HepG2 (cell line): ENCODE measurements around the gene TOMM40L. TPM values are rescaled to one million over a fixed set of nuclear protein-coding genes. Genes with fewer than 3 reads are reported as not detected.

Source experiments
- ATAC-seq: fragments of 200-7000 bp; cut with Tn5 transposase; 3 replicates; pipeline ENCODE4 v1.9.1; 2020; ENCODE audit warnings: mild to moderate bottlenecking, moderate library complexity
- BruUV-seq: library from RNA; stranded (reverse); fragments of 400-500 nt; replicated peaks from 2 replicates; lab custom pipeline; 2021; lab: Mats Ljungman, UMichigan
- CTCF ChIA-PET: fragments of 300-600 bp; formaldehyde crosslinking; extraction: SDS; loops from one replicate; lab custom pipeline; 2021; ENCODE audit warnings: low total read pairs, inconsistent platforms, low intra/inter-chr PET ratio; lab: Yijun Ruan, JAX
- POLR2A ChIA-PET: fragments of 350-600 bp; sonication (Branson Sonifier 250); formaldehyde crosslinking; loops from one replicate; lab custom pipeline; 2020; ENCODE audit warnings: antibody characterized with exemption, inconsistent platforms; lab: Yijun Ruan, JAX
- DNase-seq: peaks from one replicate; pipeline ENCODE4 v3.0.0-alpha.2; 2015; ENCODE audit warnings: low spot score
- FAIRE-seq: peaks from 3 replicates; lab custom pipeline; 2011; peaks lifted over from hg19 to GRCh38; lab: Jason Lieb, UNC
- H2AFZ ChIP-seq: one replicate; pipeline ENCODE4 v1.6.1; 2011; ENCODE audit warnings: low read length, inconsistent platforms
- H3K27ac ChIP-seq: fragments of 300-600 bp; 3 replicates; pipeline ENCODE4 v1.8.0; 2011; ENCODE audit warnings: mixed run types, mild to moderate bottlenecking, mixed read lengths, low read length, inconsistent platforms; ENCODE audit not compliant: insufficient read depth; ENCODE audit errors: extremely low read length
- H3K27me3 ChIP-seq, 2 experiments: fragments of 200-600 bp in 1 of 2; 2 replicates in 1 of 2; 3 replicates in 1 of 2; pipeline versions ENCODE4 v1.6.0 to v1.8.0; 2011; ENCODE audit warnings: low read length in 2 of 2, mild to moderate bottlenecking in 2 of 2, moderate library complexity in 2 of 2, inconsistent platforms in 1 of 2; ENCODE audit not compliant: insufficient read depth in 2 of 2, control insufficient read depth in 1 of 2
- H3K36me3 ChIP-seq, 2 experiments: fragments of 200-600 bp in 1 of 2; replicated peaks in 1 of 2; 2 replicates in 1 of 2; 3 replicates in 1 of 2; pipeline versions ENCODE4 v1.5.1 to v1.8.0; 2011; ENCODE audit warnings: low read length in 2 of 2, inconsistent platforms in 1 of 2; ENCODE audit not compliant: insufficient read depth in 2 of 2, control insufficient read depth in 1 of 2
- H3K4me1 ChIP-seq: 2 replicates; pipeline ENCODE4 v1.5.1; 2012; ENCODE audit warnings: low read length, inconsistent platforms; ENCODE audit not compliant: insufficient read depth
- H3K4me2 ChIP-seq: 2 replicates; pipeline ENCODE4 v1.6.0; 2011; ENCODE audit warnings: low read depth, low read length, inconsistent platforms
- H3K4me3 ChIP-seq, 3 experiments: fragments of 200-600 bp in 1 of 3; sonication (generic), shearing (Covaris generic) in 1 of 3; replicated peaks in 1 of 3; 2 replicates each; pipeline ENCODE4 v1.5.1; 2011 to 2016; ENCODE audit warnings: low read length in 3 of 3, inconsistent platforms in 2 of 3, low read depth in 2 of 3, mild to moderate bottlenecking in 2 of 3, control low read depth in 1 of 3, mixed read lengths in 1 of 3; ENCODE audit not compliant: insufficient read depth in 1 of 3
- H3K79me2 ChIP-seq: one replicate; pipeline ENCODE4 v1.6.1; 2011; ENCODE audit warnings: low read length, inconsistent platforms; ENCODE audit not compliant: insufficient read depth
- H3K9ac ChIP-seq: 2 replicates; pipeline ENCODE4 v1.6.0; 2011; ENCODE audit warnings: mild to moderate bottlenecking, low read depth, low read length, inconsistent platforms; ENCODE audit not compliant: insufficient read depth
- H3K9me3 ChIP-seq: 2 replicates; pipeline ENCODE4 v1.5.1; 2012; ENCODE audit warnings: mild to moderate bottlenecking, low read length
- H4K20me1 ChIP-seq: 2 replicates; pipeline ENCODE4 v1.6.0; 2011; ENCODE audit warnings: inconsistent platforms, mild to moderate bottlenecking, low read length, moderate library complexity; ENCODE audit not compliant: insufficient read depth
- ATF7 ChIP-seq, 2 experiments: fragments of 450-650 bp in 1 of 2; sonication (generic) in 1 of 2; formaldehyde crosslinking in 1 of 2; IDR thresholded peaks; 2 replicates each; pipeline versions ENCODE4 v1.4.0 to v1.6.1; 2016 to 2020; ENCODE audit warnings: antibody characterized with exemption in 1 of 2, mild to moderate bottlenecking in 1 of 2, missing genetic modification reagents in 1 of 2
- ELF3 ChIP-seq: IDR thresholded peaks from 2 replicates; pipeline ENCODE4 v1.6.1; 2016; ENCODE audit warnings: missing genetic modification reagents, missing compliant biosample characterization
- HHEX ChIP-seq: IDR thresholded peaks from 2 replicates; pipeline ENCODE4 v1.6.1; 2016; ENCODE audit warnings: control low read depth
- HOXA9 ChIP-seq: sonication (generic); formaldehyde crosslinking; IDR thresholded peaks from 2 replicates; pipeline ENCODE4 v1.8.1; 2022; ENCODE audit warnings: missing genetic modification reagents, mild to moderate bottlenecking, moderate library complexity, borderline replicate concordance
- ISL2 ChIP-seq: sonication (generic); formaldehyde crosslinking; IDR thresholded peaks from 2 replicates; pipeline ENCODE4 v1.5.0; 2020; ENCODE audit warnings: missing genetic modification reagents
- ZNF160 ChIP-seq: sonication (generic); formaldehyde crosslinking; IDR thresholded peaks from 2 replicates; pipeline ENCODE4 v1.8.0; 2022; ENCODE audit warnings: mild to moderate bottlenecking, inconsistent platforms, missing genetic modification reagents
- ZNF547 ChIP-seq: sonication (generic); formaldehyde crosslinking; IDR thresholded peaks from 2 replicates; pipeline ENCODE4 v1.5.1; 2020; ENCODE audit warnings: mild to moderate bottlenecking, missing genetic modification reagents
- ZNF550 ChIP-seq: sonication (generic); formaldehyde crosslinking; IDR thresholded peaks from 2 replicates; pipeline ENCODE4 v1.4.0; 2020; ENCODE audit warnings: mild to moderate bottlenecking, missing genetic modification reagents, borderline replicate concordance
- ZNF7 ChIP-seq: IDR thresholded peaks from 2 replicates; pipeline ENCODE4 v1.6.1; 2016; ENCODE audit warnings: missing biosample characterization, missing genetic modification reagents
- WGBS: methylation state at CpG from one replicate; pipeline ENCODE4 v1.1.6; 2017; ENCODE audit warnings: low lambda C conversion rate; 5-methylcytosine and 5-hydroxymethylcytosine counted together
- in situ Hi-C: cut with HindIII; loops from 2 replicates; pipeline ENCODE4 v1.10.0; 2017; ENCODE audit warnings: low pct_unique_long_range_greater_than_20kb; ENCODE audit not compliant: extremely low pct_ligation_motif_present
- intact Hi-C: fragments of 100-400 bp; cut with micrococcal nuclease; formaldehyde crosslinking; loops from one replicate; pipeline ENCODE4 v1.10.0; 2022; ENCODE audit not compliant: unreplicated experiment
- polyA plus RNA-seq, 8 experiments: library from polyadenylated mRNA; depleted of rRNA in 3 of 8; stranded (reverse) in 7 of 8; unstranded in 1 of 8; fragments of >200 nt; fragmentation: Illumina TruSeq in 4 of 8; extraction: Trizol in 4 of 8; gene quantifications; 2 replicates each; pipeline versions ENCODE4 v1.2.1 to v1.2.3, GENCODE V29; 2011 to 2016; ENCODE audit warnings: low read depth in 4 of 8, missing spikeins in 1 of 8, mixed read lengths in 1 of 8; ENCODE audit not compliant: insufficient read depth in 1 of 8
- total RNA-seq, 5 experiments: library from RNA; depleted of rRNA; stranded (reverse); fragments of >200 nt; fragmentation: Illumina TruSeq; extraction: Trizol; gene quantifications; 2 replicates each; pipeline ENCODE4 v1.2.3, GENCODE V29; 2016; ENCODE audit warnings: low read depth in 1 of 5
- TF ChIP-seq, protein P1 (sequence below): sonication (generic); formaldehyde crosslinking; IDR thresholded peaks from 2 replicates; pipeline ENCODE4 v1.4.0; 2020; ENCODE audit warnings: missing genetic modification reagents
- TF ChIP-seq, protein P2 (sequence below): sonication (generic); formaldehyde crosslinking; IDR thresholded peaks from 2 replicates; pipeline ENCODE4 v1.5.1; 2020; ENCODE audit warnings: missing genetic modification reagents, mild to moderate bottlenecking, borderline replicate concordance
- TF ChIP-seq, protein P3 (sequence below): sonication (generic); formaldehyde crosslinking; IDR thresholded peaks from 2 replicates; pipeline ENCODE4 v1.4.0; 2020; ENCODE audit warnings: mild to moderate bottlenecking, low read depth, missing genetic modification reagents

TOMM40L gene
- total and polyA plus RNA-seq, 2 of the 13 experiments (the other 11 are each of a cell fraction or from before 2014, with no cell fraction given): 14.1 to 26.2 TPM

DNA sequence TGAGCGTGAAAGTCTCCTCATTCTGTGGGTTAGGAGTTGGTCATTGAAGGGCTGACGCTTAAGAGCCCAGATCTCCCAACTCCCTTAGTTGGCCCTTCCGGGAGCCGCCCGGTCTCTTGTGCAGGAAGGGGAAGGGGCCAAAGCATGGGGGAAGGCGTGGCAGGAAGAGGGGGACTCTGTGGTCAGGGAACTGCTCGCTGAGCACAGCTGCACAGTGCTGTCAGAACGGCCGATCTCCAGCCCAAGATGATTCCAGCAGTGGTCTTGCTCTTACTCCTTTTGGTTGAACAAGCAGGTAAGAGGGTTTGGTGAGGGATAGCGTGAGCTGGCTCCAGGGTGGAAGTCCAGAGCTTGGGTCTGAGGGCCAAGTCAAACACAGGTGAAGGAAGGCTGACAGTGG, 10.8 kb upstream of the TOMM40L start, which contains the start of gene FCER1G (continued):
- TF ChIP-seq ATF7 (IDR thresholded peaks at IDR 0.05) (no peak), ATF7 (CRISPR knock-in tag; IDR thresholded peaks at IDR 0.05) (no peak), ELF3 (CRISPR knock-in tag) (no peak), ZNF550 (no peak)
- TF ChIP-seq, protein P1, sequence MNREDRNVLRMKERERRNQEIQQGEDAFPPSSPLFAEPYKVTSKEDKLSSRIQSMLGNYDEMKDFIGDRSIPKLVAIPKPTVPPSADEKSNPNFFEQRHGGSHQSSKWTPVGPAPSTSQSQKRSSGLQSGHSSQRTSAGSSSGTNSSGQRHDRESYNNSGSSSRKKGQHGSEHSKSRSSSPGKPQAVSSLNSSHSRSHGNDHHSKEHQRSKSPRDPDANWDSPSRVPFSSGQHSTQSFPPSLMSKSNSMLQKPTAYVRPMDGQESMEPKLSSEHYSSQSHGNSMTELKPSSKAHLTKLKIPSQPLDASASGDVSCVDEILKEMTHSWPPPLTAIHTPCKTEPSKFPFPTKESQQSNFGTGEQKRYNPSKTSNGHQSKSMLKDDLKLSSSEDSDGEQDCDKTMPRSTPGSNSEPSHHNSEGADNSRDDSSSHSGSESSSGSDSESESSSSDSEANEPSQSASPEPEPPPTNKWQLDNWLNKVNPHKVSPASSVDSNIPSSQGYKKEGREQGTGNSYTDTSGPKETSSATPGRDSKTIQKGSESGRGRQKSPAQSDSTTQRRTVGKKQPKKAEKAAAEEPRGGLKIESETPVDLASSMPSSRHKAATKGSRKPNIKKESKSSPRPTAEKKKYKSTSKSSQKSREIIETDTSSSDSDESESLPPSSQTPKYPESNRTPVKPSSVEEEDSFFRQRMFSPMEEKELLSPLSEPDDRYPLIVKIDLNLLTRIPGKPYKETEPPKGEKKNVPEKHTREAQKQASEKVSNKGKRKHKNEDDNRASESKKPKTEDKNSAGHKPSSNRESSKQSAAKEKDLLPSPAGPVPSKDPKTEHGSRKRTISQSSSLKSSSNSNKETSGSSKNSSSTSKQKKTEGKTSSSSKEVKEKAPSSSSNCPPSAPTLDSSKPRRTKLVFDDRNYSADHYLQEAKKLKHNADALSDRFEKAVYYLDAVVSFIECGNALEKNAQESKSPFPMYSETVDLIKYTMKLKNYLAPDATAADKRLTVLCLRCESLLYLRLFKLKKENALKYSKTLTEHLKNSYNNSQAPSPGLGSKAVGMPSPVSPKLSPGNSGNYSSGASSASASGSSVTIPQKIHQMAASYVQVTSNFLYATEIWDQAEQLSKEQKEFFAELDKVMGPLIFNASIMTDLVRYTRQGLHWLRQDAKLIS (CRISPR knock-in tag): no peak
- TF ChIP-seq, protein P2, sequence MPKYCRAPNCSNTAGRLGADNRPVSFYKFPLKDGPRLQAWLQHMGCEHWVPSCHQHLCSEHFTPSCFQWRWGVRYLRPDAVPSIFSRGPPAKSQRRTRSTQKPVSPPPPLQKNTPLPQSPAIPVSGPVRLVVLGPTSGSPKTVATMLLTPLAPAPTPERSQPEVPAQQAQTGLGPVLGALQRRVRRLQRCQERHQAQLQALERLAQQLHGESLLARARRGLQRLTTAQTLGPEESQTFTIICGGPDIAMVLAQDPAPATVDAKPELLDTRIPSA (CRISPR knock-in tag): no peak

DNA sequence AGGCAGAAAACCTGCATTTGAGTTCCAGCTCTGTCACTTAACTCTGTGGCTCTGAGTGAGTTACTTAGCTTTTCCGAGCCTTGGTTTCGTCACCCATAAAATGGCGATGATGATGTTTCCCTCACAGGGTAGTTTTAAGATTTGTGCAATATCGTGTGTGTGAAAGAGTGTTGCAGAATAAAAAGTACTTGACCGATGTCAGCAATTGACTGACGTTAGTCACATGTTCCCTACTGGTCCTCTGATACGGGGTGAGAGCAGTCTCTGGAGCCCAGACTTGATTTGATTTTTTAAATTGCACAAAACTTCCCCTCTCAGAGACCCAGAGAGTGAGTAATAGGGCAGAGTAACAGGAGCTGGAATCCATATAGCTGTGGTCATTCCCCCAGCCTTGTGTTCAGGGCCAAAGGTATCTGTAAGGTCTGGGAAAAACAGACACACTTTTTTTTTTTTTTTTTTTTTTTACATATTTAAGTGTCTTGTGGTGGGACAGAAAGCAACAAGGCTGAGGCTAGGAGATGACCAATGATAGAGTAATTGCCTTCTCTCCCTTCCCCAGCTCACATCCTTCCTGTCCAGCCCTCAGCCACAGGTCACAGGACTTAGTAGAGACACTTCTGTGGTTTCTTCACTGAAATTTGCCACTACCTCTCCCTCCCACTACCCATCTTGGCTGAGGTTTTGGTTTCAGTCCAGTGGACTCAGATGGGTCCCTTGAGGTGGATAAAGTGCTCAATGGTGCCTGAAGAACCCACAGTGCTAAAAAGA, 8.7 kb upstream of the TOMM40L start:
- H3K27ac ChIP-seq: peak overlapping the region; percentile 99
- POLR2A ChIA-PET: interaction anchor here (0.8 to 12.5 kb wide), 11 partner anchors 9 to 172 kb away, joined by 3 to 357 read pairs (median 11); partner anchors contain the start of genes ADAMTS4, NDUFS2, PPOX and SDHC
- no TSS peak for BruUV-seq
- ATAC-seq (peak; percentile 17), DNase-seq (peak; percentile 59), FAIRE-seq (peak; percentile 58)
- peak overlapping the region; percentile 67 for H3K9ac ChIP-seq
- peaks cover 2 to 28% of the 10 kb centered on the region in 2 experiments for H3K36me3 ChIP-seq
- WGBS: 52% methylated on average over 7 of the region's 7 CpGs
- H3K27me3 ChIP-seq: no peaks in the 10 kb centered on the region; a peak in 1 of 5 replicates
- H3K4me1 ChIP-seq: peaks cover 65% of the 10 kb centered on the region
- H3K79me2 ChIP-seq: peaks cover 6% of the 10 kb centered on the region
- intact Hi-C loops: no loop called here
- in situ Hi-C loops: no loop called here
- H3K4me2 ChIP-seq: peak overlapping the region; percentile 87
- no peak overlapping the region for H2AFZ ChIP-seq
- CTCF ChIA-PET: no interaction called here
- peak overlapping the region in 2 of 3 experiments; percentile 31 to 63; a peak in 3 of 6 replicates for H3K4me3 ChIP-seq
- H3K9me3 ChIP-seq: no peaks in the 10 kb centered on the region
- H4K20me1 ChIP-seq: peaks cover 3% of the 10 kb centered on the region
- TF ChIP-seq, protein P3, sequence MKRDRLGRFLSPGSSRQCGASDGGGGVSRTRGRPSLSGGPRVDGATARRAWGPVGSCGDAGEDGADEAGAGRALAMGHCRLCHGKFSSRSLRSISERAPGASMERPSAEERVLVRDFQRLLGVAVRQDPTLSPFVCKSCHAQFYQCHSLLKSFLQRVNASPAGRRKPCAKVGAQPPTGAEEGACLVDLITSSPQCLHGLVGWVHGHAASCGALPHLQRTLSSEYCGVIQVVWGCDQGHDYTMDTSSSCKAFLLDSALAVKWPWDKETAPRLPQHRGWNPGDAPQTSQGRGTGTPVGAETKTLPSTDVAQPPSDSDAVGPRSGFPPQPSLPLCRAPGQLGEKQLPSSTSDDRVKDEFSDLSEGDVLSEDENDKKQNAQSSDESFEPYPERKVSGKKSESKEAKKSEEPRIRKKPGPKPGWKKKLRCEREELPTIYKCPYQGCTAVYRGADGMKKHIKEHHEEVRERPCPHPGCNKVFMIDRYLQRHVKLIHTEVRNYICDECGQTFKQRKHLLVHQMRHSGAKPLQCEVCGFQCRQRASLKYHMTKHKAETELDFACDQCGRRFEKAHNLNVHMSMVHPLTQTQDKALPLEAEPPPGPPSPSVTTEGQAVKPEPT (CRISPR knock-in tag): no peak
- TF ChIP-seq ZNF547 (CRISPR knock-in tag): no peak
- TF ChIP-seq ISL2: 0 out of 2 replicates have a peak, but pooled peaks have one; percentile 2
- TF ChIP-seq HOXA9: no peak
- no peak for TF ChIP-seq ZNF7 (CRISPR knock-in tag)
- no peak for TF ChIP-seq HHEX (CRISPR knock-in tag)
- 0 out of 2 replicates have a peak, but pooled peaks have one; percentile 11 for TF ChIP-seq ELF3 (CRISPR knock-in tag)
- 0 out of 2 replicates have a peak, but pooled peaks have one; percentile 22 for TF ChIP-seq ZNF160 (CRISPR knock-in tag)
